HEK293 (cell line): ENCODE measurements around the gene ANGPTL5.

Source experiments
- CTCF ChIA-PET: fragments of 350-600 bp; formaldehyde crosslinking; extraction: SDS; loops from one replicate; lab custom pipeline; 2021; ENCODE audit warnings: antibody characterized with exemption; lab: Yijun Ruan, JAX
- POLR2A ChIA-PET: fragments of 300-600 bp; formaldehyde crosslinking; extraction: SDS; loops from one replicate; lab custom pipeline; 2020; ENCODE audit warnings: antibody characterized with exemption, inconsistent platforms; lab: Yijun Ruan, JAX
- H3K27ac ChIP-seq: fragments of 200-500 bp; sonication (Bioruptor generic); 2 replicates; pipeline ENCODE4 v1.5.1; 2014; ENCODE audit warnings: low read depth, low read length, control low read depth, inconsistent platforms; ENCODE audit errors: extremely low read depth
- H3K36me3 ChIP-seq, 2 experiments: fragments of 200-500 bp in 1 of 2; sonication (Bioruptor generic) in 1 of 2; 1 replicate in 1 of 2; 2 replicates in 1 of 2; pipeline ENCODE4 v1.5.1; 2014 to 2017; ENCODE audit warnings: inconsistent platforms in 2 of 2, low read length in 2 of 2; ENCODE audit not compliant: control insufficient read depth in 2 of 2, insufficient read depth in 1 of 2
- H3K4me1 ChIP-seq: fragments of 200-500 bp; sonication (Bioruptor generic); 2 replicates; pipeline ENCODE4 v1.5.1; 2014; ENCODE audit warnings: mild to moderate bottlenecking, low read length, inconsistent platforms; ENCODE audit not compliant: control insufficient read depth, insufficient read depth
- H3K4me3 ChIP-seq: 2 replicates; pipeline ENCODE4 v1.5.1; 2011; ENCODE audit warnings: low read depth, mild to moderate bottlenecking, control low read depth, low read length, moderate library complexity
- H3K9me3 ChIP-seq: fragments of 200-500 bp; sonication (Bioruptor generic); 2 replicates; pipeline ENCODE4 v1.5.1; 2014; ENCODE audit warnings: low read depth, low read length, inconsistent platforms; ENCODE audit not compliant: control insufficient read depth, insufficient read depth
- BCL11B ChIP-seq: fragments of 450-650 bp; formaldehyde crosslinking; IDR thresholded peaks from 2 replicates; pipeline ENCODE4 v1.5.1; 2016; ENCODE audit warnings: low read depth, missing biosample characterization, missing genetic modification characterization
- ELK4 ChIP-seq: IDR thresholded peaks from 2 replicates; pipeline ENCODE4 v1.6.1; 2011; ENCODE audit warnings: mild to moderate bottlenecking, low read depth, low read length, borderline replicate concordance
- KLF16 ChIP-seq: fragments of 450-650 bp; formaldehyde crosslinking; IDR thresholded peaks from 2 replicates; pipeline ENCODE4 v1.5.1; 2017; ENCODE audit warnings: missing biosample characterization, missing genetic modification characterization
- OSR2 ChIP-seq: fragments of 450-650 bp; formaldehyde crosslinking; IDR thresholded peaks from 2 replicates; pipeline ENCODE4 v1.5.1; 2016; ENCODE audit warnings: missing biosample characterization, missing genetic modification characterization
- PRDM10 ChIP-seq: fragments of 450-650 bp; formaldehyde crosslinking; IDR thresholded peaks from 2 replicates; pipeline ENCODE4 v1.5.1; 2016; ENCODE audit warnings: missing biosample characterization, missing genetic modification characterization
- SCRT1 ChIP-seq: fragments of 450-650 bp; formaldehyde crosslinking; IDR thresholded peaks from 2 replicates; pipeline ENCODE4 v1.5.1; 2016; ENCODE audit warnings: missing biosample characterization, missing genetic modification characterization, borderline replicate concordance
- SETDB1 ChIP-seq: IDR thresholded peaks from one replicate; pipeline ENCODE4 v1.6.1; 2017; ENCODE audit warnings: mild to moderate bottlenecking, low read length, moderate library complexity, mixed read lengths; ENCODE audit not compliant: insufficient read length
- SP2 ChIP-seq: fragments of 450-650 bp; formaldehyde crosslinking; IDR thresholded peaks from 2 replicates; pipeline ENCODE4 v1.5.1; 2016; ENCODE audit warnings: missing biosample characterization, missing genetic modification characterization
- SP7 ChIP-seq: fragments of 450-650 bp; formaldehyde crosslinking; IDR thresholded peaks from 2 replicates; pipeline ENCODE4 v1.5.1; 2016; ENCODE audit warnings: missing biosample characterization, missing genetic modification characterization
- YY1 ChIP-seq: fragments of 450-650 bp; formaldehyde crosslinking; IDR thresholded peaks from 2 replicates; pipeline ENCODE4 v1.5.1; 2018; ENCODE audit warnings: missing biosample characterization, missing genetic modification characterization
- ZBTB10 ChIP-seq: fragments of 450-650 bp; formaldehyde crosslinking; IDR thresholded peaks from 2 replicates; pipeline ENCODE4 v1.5.1; 2016; ENCODE audit warnings: missing biosample characterization, missing genetic modification characterization
- ZFP41 ChIP-seq: fragments of 450-650 bp; formaldehyde crosslinking; IDR thresholded peaks from 2 replicates; pipeline ENCODE4 v1.5.1; 2016; ENCODE audit warnings: missing biosample characterization, missing genetic modification characterization, borderline replicate concordance
- ZIC2 ChIP-seq: fragments of 450-650 bp; formaldehyde crosslinking; IDR thresholded peaks from 2 replicates; pipeline ENCODE4 v1.5.1; 2016; ENCODE audit warnings: missing biosample characterization, missing genetic modification characterization
- ZNF155 ChIP-seq: fragments of 450-650 bp; formaldehyde crosslinking; IDR thresholded peaks from 2 replicates; pipeline ENCODE4 v1.5.1; 2016; ENCODE audit warnings: missing biosample characterization, missing genetic modification characterization
- ZNF18 ChIP-seq: fragments of 450-650 bp; formaldehyde crosslinking; IDR thresholded peaks from 2 replicates; pipeline ENCODE4 v1.5.1; 2016; ENCODE audit warnings: missing biosample characterization, missing genetic modification characterization
- ZNF211 ChIP-seq: fragments of 450-650 bp; formaldehyde crosslinking; IDR thresholded peaks from 2 replicates; pipeline ENCODE4 v1.5.1; 2016; ENCODE audit warnings: low read depth, missing biosample characterization, missing genetic modification characterization
- ZNF292 ChIP-seq: fragments of 450-650 bp; formaldehyde crosslinking; IDR thresholded peaks from 2 replicates; pipeline ENCODE4 v1.5.1; 2016; ENCODE audit warnings: low read depth, missing biosample characterization, missing genetic modification characterization, borderline replicate concordance
- ZNF585B ChIP-seq: fragments of 450-650 bp; formaldehyde crosslinking; IDR thresholded peaks from 2 replicates; pipeline ENCODE4 v1.5.1; 2016; ENCODE audit warnings: missing biosample characterization, missing genetic modification characterization
- ZNF626 ChIP-seq: fragments of 450-650 bp; sonication (Bioruptor Pico); formaldehyde crosslinking; IDR thresholded peaks from 2 replicates; pipeline ENCODE4 v1.5.1; 2018; ENCODE audit warnings: missing biosample characterization, missing genetic modification characterization, inconsistent platforms
- ZNF654 ChIP-seq: fragments of 450-650 bp; formaldehyde crosslinking; IDR thresholded peaks from 2 replicates; pipeline ENCODE4 v1.5.1; 2016; ENCODE audit warnings: low read depth, missing biosample characterization, missing genetic modification characterization
- ZNF707 ChIP-seq: fragments of 450-650 bp; formaldehyde crosslinking; IDR thresholded peaks from 2 replicates; pipeline ENCODE4 v1.5.1; 2016; ENCODE audit warnings: missing biosample characterization, missing genetic modification characterization
- ZSCAN18 ChIP-seq: fragments of 450-650 bp; formaldehyde crosslinking; IDR thresholded peaks from 2 replicates; pipeline ENCODE4 v1.5.1; 2016; ENCODE audit warnings: missing biosample characterization, missing genetic modification characterization
- ZXDB ChIP-seq: fragments of 450-650 bp; formaldehyde crosslinking; IDR thresholded peaks from 2 replicates; pipeline ENCODE4 v1.5.1; 2016; ENCODE audit warnings: missing biosample characterization, missing genetic modification characterization

Gene ANGPTL5

GRCh38 chr11:101960231-101960630 lies 43.9 kb upstream of the ANGPTL5 start:
- Histone ChIP-seq H3K9me3 (no peaks in the 10 kb centered on the region), H3K4me3 (no peak overlapping the region), H3K4me1 (no peaks in the 10 kb centered on the region), H3K36me3 (no peaks in the 10 kb centered on the region), H3K27ac (no peak overlapping the region)
- POLR2A ChIA-PET, result no interaction called here
- CTCF ChIA-PET, result no interaction called here
- no peak for TF ChIP-seq ZNF707 (tag by site-specific recombination)
- TF ChIP-seq ZFP41 (tag by site-specific recombination), result no peak
- TF ChIP-seq SCRT1 (tag by site-specific recombination), result no peak

GRCh38 chr11:101955701-101956100 lies 39.4 kb upstream of the ANGPTL5 start:
- CTCF ChIA-PET, result no interaction called here
- TF ChIP-seq ZNF292, result no peak
- TF ChIP-seq BCL11B (tag by site-specific recombination), result no peak
- no peak for TF ChIP-seq YY1
- no peak for TF ChIP-seq ZXDB (tag by site-specific recombination)
- TF ChIP-seq SP7 (tag by site-specific recombination), result no peak
- no peak for TF ChIP-seq KLF16 (tag by site-specific recombination)
- no peak for TF ChIP-seq SP2 (tag by site-specific recombination)
- TF ChIP-seq ZNF18 (tag by site-specific recombination), result no peak
- no peak for TF ChIP-seq PRDM10 (tag by site-specific recombination)
- no peak for TF ChIP-seq SETDB1
- no peak for TF ChIP-seq ZBTB10 (tag by site-specific recombination)
- no peak for TF ChIP-seq ZNF155 (tag by site-specific recombination)
- no peak for TF ChIP-seq ZNF626 (tag by site-specific recombination)
- TF ChIP-seq ZIC2 (tag by site-specific recombination), result no peak
- no peak for TF ChIP-seq ZSCAN18
- no peak for TF ChIP-seq ZNF654
- TF ChIP-seq ELK4, result no peak
- no peak for TF ChIP-seq ZNF585B (tag by site-specific recombination)
- no peak for TF ChIP-seq ZNF211
- no peak for TF ChIP-seq OSR2 (tag by site-specific recombination)
- TF ChIP-seq, all 188 proteins: peak for 0
- Histone ChIP-seq H3K9me3 (no peaks in the 10 kb centered on the region), H3K4me3 (no peak overlapping the region), H3K27ac (no peak overlapping the region), H3K36me3 (no peaks in the 10 kb centered on the region), H3K4me1 (no peaks in the 10 kb centered on the region)
- POLR2A ChIA-PET, result no interaction called here
